Kidney (tissue), 14 donors: ENCODE results near the gene CC2D1B. TPM values are rescaled to one million over a fixed set of nuclear protein-coding genes. Genes with fewer than 3 reads are reported as not detected.

Experiments used
- DNase-seq, 5 donors: peaks; one replicate each; pipeline ENCODE4 v3.0.0-alpha.2; 2013 to 2020
- FAIRE-seq: peaks from 2 replicates; lab custom pipeline; 2012; peaks lifted over from hg19 to GRCh38; lab: Jason Lieb, UNC
- H3K27ac ChIP-seq, 2 donors: one replicate each; pipeline ENCODE4 v1.7.0; 2013; ENCODE audit warnings: low read depth in 2 of 2, low read length in 2 of 2, inconsistent platforms in 1 of 2
- H3K27me3 ChIP-seq: one replicate; pipeline ENCODE4 v1.7.1; 2013; ENCODE audit warnings: low read length, inconsistent platforms; ENCODE audit not compliant: control insufficient read depth, insufficient read depth
- H3K36me3 ChIP-seq, 3 donors: one replicate each; pipeline versions ENCODE4 v1.7.0 to v1.7.1; 2013; ENCODE audit warnings: low read length in 3 of 3, control low read depth in 1 of 3, inconsistent platforms in 1 of 3; ENCODE audit not compliant: insufficient read depth in 3 of 3, control insufficient read depth in 2 of 3
- H3K4me1 ChIP-seq, 3 donors: one replicate each; pipeline versions ENCODE4 v1.7.0 to v1.7.1; 2013; ENCODE audit warnings: low read length in 3 of 3, inconsistent platforms in 1 of 3, low read depth in 1 of 3; ENCODE audit not compliant: control insufficient read depth in 2 of 3, insufficient read depth in 2 of 3
- H3K4me3 ChIP-seq, 3 donors: one replicate each; pipeline versions ENCODE4 v1.7.0 to v1.8.1; 2013; ENCODE audit warnings: low read length in 3 of 3, control low read depth in 1 of 3, inconsistent platforms in 1 of 3
- H3K9ac ChIP-seq, 3 donors: one replicate each; pipeline versions ENCODE4 v1.7.0 to v1.7.1; 2013; ENCODE audit warnings: low read length in 3 of 3, control low read depth in 1 of 3, inconsistent platforms in 1 of 3
- H3K9me3 ChIP-seq, 3 donors: one replicate each; pipeline versions ENCODE4 v1.7.0 to v1.7.1; 2013; ENCODE audit warnings: low read length in 3 of 3, control low read depth in 1 of 3, inconsistent platforms in 1 of 3; ENCODE audit not compliant: control insufficient read depth in 2 of 3, insufficient read depth in 1 of 3
- intact Hi-C: fragments of 100-400 bp; cut with DNase I; formaldehyde crosslinking; loops from one replicate; pipeline ENCODE4 v1.11.1; 2022
- polyA plus RNA-seq: library from polyadenylated mRNA; stranded (reverse); fragments of 350-450 nt; fragmentation: Illumina TruSeq; extraction: RNeasy Lipid Tissue Mini Kit (QIAGEN cat#74804); gene quantifications from one replicate; pipeline ENCODE4 v1.2.3, GENCODE V29; 2014; ENCODE audit warnings: low read depth, low replicate concordance; ENCODE audit not compliant: insufficient read depth
- total RNA-seq: library from RNA; stranded (reverse); fragmentation: NEBNext Ultra II Directional; extraction: Animal tissue kit (Norgen Biotek cat#: 25700); gene quantifications from one replicate; pipeline ENCODE4 v1.2.1, GENCODE V29; 2021
- TF ChIP-seq, protein P1 (sequence below): IDR thresholded peaks from 3 replicates; pipeline ENCODE4 v1.5.1; 2012; ENCODE audit warnings: mild to moderate bottlenecking, moderate library complexity, borderline replicate concordance; ENCODE audit not compliant: insufficient read depth; ENCODE audit errors: extremely low read depth
- donor health status: control.
- donor health status: control.
- donor health status: control.
- donor health status: control.
- donor health status: control.
- donor health status: DM: yes; HTN: yes; CAD: no.
- donor health status: Normal renal cell carcinoma (clear cell type).

The CC2D1B gene
- total and polyA plus RNA-seq, 2 donors from 2014 or later, result 26.9 to 42.5 TPM

GRCh38 chr1:52341655-52342260, 24.2 kb downstream of the CC2D1B start:
- peak in 1 of 5 donors; percentile 14 for DNase-seq
- Histone ChIP-seq H3K36me3 (peaks cover 0 to 12% (median 11%) of the 10 kb centered on the region in 3 donors), H3K9me3 (no peaks in the 10 kb centered on the region), H3K4me3 (no peak overlapping the region), H3K27ac (no peak overlapping the region), H3K4me1 (no peaks in the 10 kb centered on the region), H3K27me3 (no peaks in the 10 kb centered on the region), H3K9ac (no peak overlapping the region)
- intact Hi-C loops, result no loop called here
- no peak for FAIRE-seq
- TF ChIP-seq, protein P1, sequence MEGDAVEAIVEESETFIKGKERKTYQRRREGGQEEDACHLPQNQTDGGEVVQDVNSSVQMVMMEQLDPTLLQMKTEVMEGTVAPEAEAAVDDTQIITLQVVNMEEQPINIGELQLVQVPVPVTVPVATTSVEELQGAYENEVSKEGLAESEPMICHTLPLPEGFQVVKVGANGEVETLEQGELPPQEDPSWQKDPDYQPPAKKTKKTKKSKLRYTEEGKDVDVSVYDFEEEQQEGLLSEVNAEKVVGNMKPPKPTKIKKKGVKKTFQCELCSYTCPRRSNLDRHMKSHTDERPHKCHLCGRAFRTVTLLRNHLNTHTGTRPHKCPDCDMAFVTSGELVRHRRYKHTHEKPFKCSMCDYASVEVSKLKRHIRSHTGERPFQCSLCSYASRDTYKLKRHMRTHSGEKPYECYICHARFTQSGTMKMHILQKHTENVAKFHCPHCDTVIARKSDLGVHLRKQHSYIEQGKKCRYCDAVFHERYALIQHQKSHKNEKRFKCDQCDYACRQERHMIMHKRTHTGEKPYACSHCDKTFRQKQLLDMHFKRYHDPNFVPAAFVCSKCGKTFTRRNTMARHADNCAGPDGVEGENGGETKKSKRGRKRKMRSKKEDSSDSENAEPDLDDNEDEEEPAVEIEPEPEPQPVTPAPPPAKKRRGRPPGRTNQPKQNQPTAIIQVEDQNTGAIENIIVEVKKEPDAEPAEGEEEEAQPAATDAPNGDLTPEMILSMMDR, result no peak

- H3K4me1 ChIP-seq, result no peaks in the 10 kb centered on the region
- FAIRE-seq, result no peak
- TF ChIP-seq, protein P1, result no peak
- intact Hi-C loops, result no loop called here
- no peaks in the 10 kb centered on the region for H3K9me3 ChIP-seq
- no peak overlapping the region for H3K27ac ChIP-seq
- DNase-seq, result no peak
- no peak overlapping the region for H3K4me3 ChIP-seq
- peaks cover 4 to 7% (median 6%) of the 10 kb centered on the region in 3 donors for H3K36me3 ChIP-seq
- H3K9ac ChIP-seq, result no peak overlapping the region
- no peaks in the 10 kb centered on the region for H3K27me3 ChIP-seq
Measured at GRCh38 chr1:52337439-52337838, 28.6 kb downstream of the CC2D1B start.

DNA sequence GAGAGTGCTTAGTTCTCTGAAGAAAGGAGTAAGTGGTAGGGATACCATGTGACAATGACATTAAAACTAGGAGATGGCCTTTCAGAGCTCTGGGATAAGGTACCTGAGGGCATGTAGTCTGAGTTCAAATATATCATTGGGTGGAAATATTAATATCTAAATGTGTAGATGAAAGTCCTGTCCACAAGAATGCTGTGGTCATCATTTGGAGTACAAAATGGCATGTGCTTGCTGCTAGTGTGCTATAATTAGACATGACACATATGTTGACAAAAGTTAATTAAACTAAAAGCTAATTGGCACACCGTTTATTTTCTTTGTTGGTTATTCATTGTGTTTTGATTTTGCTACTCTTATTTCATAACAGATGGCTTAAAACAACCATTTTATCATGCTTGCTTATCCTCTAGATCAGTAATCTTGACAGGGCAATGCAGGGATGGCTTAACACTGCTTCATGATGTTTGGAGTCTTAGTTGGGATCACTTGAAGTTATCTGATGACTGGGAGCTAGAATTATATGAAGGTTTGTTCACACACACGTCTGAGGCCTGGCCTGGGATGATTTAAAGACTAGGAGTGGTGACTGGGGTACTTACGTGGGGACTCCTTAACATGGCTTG, 31.0 kb downstream of the CC2D1B start:
- TF ChIP-seq, protein P1, result no peak
- intact Hi-C loops, result no loop called here
- H3K27ac ChIP-seq, result no peak overlapping the region
- no peaks in the 10 kb centered on the region for H3K4me1 ChIP-seq
- H3K36me3 ChIP-seq, result peaks cover 4 to 7% (median 4%) of the 10 kb centered on the region in 3 donors
- H3K9ac ChIP-seq, result no peak overlapping the region
- H3K27me3 ChIP-seq, result no peaks in the 10 kb centered on the region
- H3K9me3 ChIP-seq, result no peaks in the 10 kb centered on the region
- no peak overlapping the region for H3K4me3 ChIP-seq
- DNase-seq, result no peak
- FAIRE-seq, result no peak
